GM12878 (cell line): ENCODE results near the gene TMEM45A. TPM values are rescaled to one million over a fixed set of nuclear protein-coding genes. Genes with fewer than 3 reads are reported as not detected.

Experiments used
- ATAC-seq: fragments of 200-7000 bp; cut with Tn5 transposase; 3 replicates; pipeline ENCODE4 v1.9.1; 2020; ENCODE audit warnings: mild to moderate bottlenecking, moderate library complexity
- BruUV-seq: library from RNA; stranded (reverse); fragments of 400-500 nt; replicated peaks from 2 replicates; lab custom pipeline; 2021; lab: Mats Ljungman, UMichigan
- CTCF ChIA-PET: fragments of 300-600 bp; sonication (Branson Sonifier 250); formaldehyde crosslinking; extraction: SDS; loops from one replicate; lab custom pipeline; 2021; ENCODE audit warnings: inconsistent platforms; lab: Yijun Ruan, JAX
- POLR2A ChIA-PET: fragments of 350-600 bp; formaldehyde crosslinking; extraction: SDS; loops from one replicate; lab custom pipeline; 2021; ENCODE audit warnings: inconsistent platforms; lab: Charles Lee
- RAD21 ChIA-PET: fragments of 300-600 bp; sonication (Branson Sonifier 250); formaldehyde crosslinking; loops from one replicate; lab custom pipeline; 2023; ENCODE audit warnings: antibody characterized with exemption; ENCODE audit not compliant: unreplicated experiment; lab: Charles Lee
- SMC1A ChIA-PET: fragments of 300-600 bp; sonication (Branson Sonifier 250); formaldehyde crosslinking; loops from one replicate; lab custom pipeline; 2023; ENCODE audit not compliant: unreplicated experiment, uncharacterized antibody; lab: Charles Lee
- DNase-seq: peaks from one replicate; pipeline ENCODE4 v3.0.0-alpha.2; 2011; ENCODE audit warnings: low read depth, low spot score
- FAIRE-seq: peaks from 3 replicates; lab custom pipeline; 2011; peaks lifted over from hg19 to GRCh38; lab: Jason Lieb, UNC
- H2AFZ ChIP-seq: 2 replicates; pipeline ENCODE4 v1.6.0; 2011; ENCODE audit warnings: low read depth, low read length, control low read depth; ENCODE audit not compliant: control insufficient read depth
- H3K27ac ChIP-seq: 2 replicates; pipeline ENCODE4 v1.5.1; 2011; ENCODE audit warnings: control low read depth; ENCODE audit not compliant: control insufficient read depth, insufficient read depth
- H3K27me3 ChIP-seq, 2 experiments: replicated peaks in 1 of 2; 2 replicates each; pipeline versions ENCODE4 v1.6.0 to v1.6.1; 2011; ENCODE audit warnings: low read length in 1 of 2; ENCODE audit not compliant: control insufficient read depth in 2 of 2, insufficient read depth in 2 of 2
- H3K36me3 ChIP-seq, 2 experiments: 2 replicates each; pipeline ENCODE4 v1.5.1; 2011; ENCODE audit warnings: low read length in 1 of 2; ENCODE audit not compliant: control insufficient read depth in 2 of 2, insufficient read depth in 2 of 2
- H3K4me1 ChIP-seq: 2 replicates; pipeline ENCODE4 v1.6.1; 2011; ENCODE audit warnings: mild to moderate bottlenecking, low read length, moderate library complexity, mixed read lengths; ENCODE audit not compliant: control insufficient read depth, insufficient read depth
- H3K4me2 ChIP-seq: 2 replicates; pipeline ENCODE4 v1.6.0; 2011; ENCODE audit warnings: control low read depth; ENCODE audit not compliant: control insufficient read depth, insufficient read depth
- H3K4me3 ChIP-seq: fragments of 200-600 bp; sonication (generic); 2 replicates; pipeline ENCODE4 v1.5.1; 2016
- H3K79me2 ChIP-seq: 2 replicates; pipeline ENCODE4 v1.6.0; 2011; ENCODE audit warnings: low read length; ENCODE audit not compliant: control insufficient read depth, insufficient read depth
- H3K9ac ChIP-seq: 2 replicates; pipeline ENCODE4 v1.8.0; 2011; ENCODE audit warnings: low read length, control low read depth, mixed read lengths; ENCODE audit not compliant: control insufficient read depth, insufficient read depth
- H3K9me3 ChIP-seq: replicated peaks from 3 replicates; pipeline ENCODE4 v1.5.1; 2011; ENCODE audit warnings: mild to moderate bottlenecking, low read length; ENCODE audit not compliant: control insufficient read depth, insufficient read depth
- H4K20me1 ChIP-seq: 2 replicates; pipeline ENCODE4 v1.6.0; 2011; ENCODE audit not compliant: control insufficient read depth, insufficient read depth
- ATF2 ChIP-seq: IDR thresholded peaks from 2 replicates; pipeline ENCODE4 v1.6.1; 2012; ENCODE audit warnings: low read length, inconsistent platforms
- BCL11A ChIP-seq: IDR thresholded peaks from 2 replicates; pipeline ENCODE4 v1.6.1; 2011; ENCODE audit warnings: low read depth, low read length
- BMI1 ChIP-seq: fragments of 450-650 bp; IDR thresholded peaks from 2 replicates; pipeline ENCODE4 v1.6.1; 2016; ENCODE audit warnings: mild to moderate bottlenecking, moderate library complexity, borderline replicate concordance
- BRCA1 ChIP-seq: IDR thresholded peaks from 2 replicates; pipeline ENCODE4 v1.6.1; 2011; ENCODE audit warnings: low read depth, low read length, improper control_type of control experiment
- E4F1 ChIP-seq: fragments of 450-650 bp; IDR thresholded peaks from 2 replicates; pipeline ENCODE4 v1.6.1; 2018; ENCODE audit warnings: borderline replicate concordance, mild to moderate bottlenecking; ENCODE audit not compliant: partially characterized antibody
- MEF2A ChIP-seq: IDR thresholded peaks from 2 replicates; pipeline ENCODE4 v1.6.1; 2011; ENCODE audit warnings: low read depth, mild to moderate bottlenecking, low read length, moderate library complexity; ENCODE audit not compliant: insufficient read depth
- MTA3 ChIP-seq: IDR thresholded peaks from 2 replicates; pipeline ENCODE4 v1.6.1; 2012; ENCODE audit warnings: low read length, inconsistent platforms, borderline replicate concordance
- NFYB ChIP-seq: IDR thresholded peaks from 2 replicates; pipeline ENCODE4 v1.6.1; 2011; ENCODE audit warnings: low read depth, mild to moderate bottlenecking, low read length, improper control_type of control experiment, moderate library complexity; ENCODE audit not compliant: insufficient read depth
- RELA ChIP-seq: fragments of 450-650 bp; IDR thresholded peaks from 2 replicates; pipeline ENCODE4 v1.8.0; 2014; ENCODE audit warnings: borderline replicate concordance; ENCODE audit not compliant: partially characterized antibody
- RELB ChIP-seq: fragments of 450-650 bp; IDR thresholded peaks from 2 replicates; pipeline ENCODE4 v1.6.1; 2017; ENCODE audit warnings: low read depth, mild to moderate bottlenecking, moderate library complexity
- STAT1 ChIP-seq: fragments of 450-650 bp; conservative IDR thresholded peaks from 2 replicates; pipeline ENCODE4 v1.6.1; 2014; ENCODE audit warnings: antibody characterized with exemption, mild to moderate bottlenecking
- TCF7 ChIP-seq: IDR thresholded peaks from 2 replicates; pipeline ENCODE4 v1.6.1; 2014; ENCODE audit warnings: antibody characterized with exemption, borderline replicate concordance
- ZBED1 ChIP-seq: IDR thresholded peaks from 2 replicates; pipeline ENCODE4 v1.6.1; 2016; ENCODE audit warnings: borderline replicate concordance
- ZNF207 ChIP-seq: fragments of 450-650 bp; IDR thresholded peaks from 2 replicates; pipeline ENCODE4 v1.6.1; 2014; ENCODE audit warnings: antibody characterized with exemption, mild to moderate bottlenecking, borderline replicate concordance
- ZNF687 ChIP-seq: fragments of 450-650 bp; IDR thresholded peaks from 2 replicates; pipeline ENCODE4 v1.6.1; 2017; ENCODE audit warnings: mild to moderate bottlenecking, moderate library complexity
- WGBS: methylation state at CpG from one replicate; pipeline ENCODE4 v1.1.6; 2016; ENCODE audit warnings: low lambda C conversion rate; ENCODE audit not compliant: insufficient replicate concordance, insufficient coverage; ENCODE audit errors: missing lambda C conversion rate; 5-methylcytosine and 5-hydroxymethylcytosine counted together
- in situ Hi-C: fragments of 300-500 bp; cut with MboI; formaldehyde crosslinking; loops from 9 replicates; pipeline ENCODE4 v1.14.3; 2018; ENCODE audit warnings: mixed read lengths
- intact Hi-C: fragments of 100-400 bp; cut with micrococcal nuclease; formaldehyde crosslinking; loops from one replicate; pipeline ENCODE4 v1.14.2; 2022; ENCODE audit not compliant: unreplicated experiment
- polyA plus RNA-seq, 11 experiments: library from polyadenylated mRNA; depleted of rRNA in 4 of 11; unstranded in 6 of 11; stranded (reverse) in 5 of 11; fragments of >200 nt; fragmentation: Nextera tagmentation in 4 of 11; fragmentation: Illumina TruSeq in 1 of 11; extraction: Ambion mirVana in 4 of 11; extraction: Trizol in 1 of 11; gene quantifications; 1 replicate in 1 of 11; 2 replicates in 10 of 11; pipeline versions ENCODE4 v1.2.1 to v1.2.3, GENCODE V29; 2011 to 2016; ENCODE audit warnings: inconsistent platforms in 2 of 11, missing spikeins in 2 of 11, low read depth in 1 of 11
- total RNA-seq, 4 experiments: library from RNA; depleted of rRNA in 3 of 4; stranded (reverse); fragments of >200 nt in 3 of 4; fragmentation: Illumina TruSeq in 1 of 4; extraction: Trizol in 1 of 4; gene quantifications; 2 replicates each; pipeline versions ENCODE4 v1.2.1 to v1.2.3, GENCODE V29; 2013 to 2021

The TMEM45A gene
- total and polyA plus RNA-seq, 10 of the 15 experiments (the other 5 are each of a cell fraction or from before 2014, with no cell fraction given): 0.34 to 5.3 (median 0.83) TPM

GRCh38 chr3:100468676-100469075 lies 23.7 kb upstream of the TMEM45A start:
- DNase-seq (no peak), FAIRE-seq (no peak), ATAC-seq (no peak)
- ChIA-PET CTCF (interaction anchor here (0.9 to 10.3 kb wide), 3 partner anchors 9 to 167 kb away, joined by 3 to 462 read pairs (median 31); no protein-coding TSS in a partner anchor), SMC1A (interaction anchor here (1.0 to 1.6 kb wide), 5 partner anchors 11 to 166 kb away, joined by 3 to 5 read pairs (median 4); no protein-coding TSS in a partner anchor), RAD21 (no interaction called here), POLR2A (no interaction called here)
- Histone ChIP-seq H4K20me1 (no peaks in the 10 kb centered on the region), H3K4me1 (peaks cover 10% of the 10 kb centered on the region), H3K9me3 (peaks cover 15% of the 10 kb centered on the region; the same call in 2 of the 3 replicates), H3K27me3 (no peaks in the 10 kb centered on the region), H2AFZ (no peak overlapping the region), H3K27ac (no peak overlapping the region), H3K36me3 (no peaks in the 10 kb centered on the region), H3K4me3 (no peak overlapping the region), H3K4me2 (no peak overlapping the region), H3K9ac (no peak overlapping the region), H3K79me2 (no peaks in the 10 kb centered on the region)
- WGBS: 66% methylated on average over 2 of the region's 2 CpGs
- no TSS peak for BruUV-seq
- in situ Hi-C loops (no loop called here), intact Hi-C loops (loop anchor here (10.0 kb wide), 1 partner anchor 726 kb away; no protein-coding TSS in a partner anchor)
- TF ChIP-seq BCL11A (no peak), MEF2A (no peak), ZNF207 (no peak), RELA (no peak), E4F1 (no peak), BRCA1 (no peak), STAT1 (no peak), MTA3 (no peak), TCF7 (no peak), ATF2 (no peak), ZBED1 (no peak), BMI1 (no peak), NFYB (no peak), RELB (no peak), ZNF687 (no peak)
